H1 (cell line): Measurements from ENCODE around the gene FBXL12. TPM values are rescaled to one million over a fixed set of nuclear protein-coding genes. Genes with fewer than 3 reads are reported as not detected.

ENCODE experiments used
- BRCA1 ChIP-seq: IDR thresholded peaks from 2 replicates; pipeline ENCODE4 v1.6.1; 2012; ENCODE audit warnings: low read depth, low read length, improper control_type of control experiment
- CBX8 ChIP-seq: fragments of 300-800, 300-1000 bp; sonication (generic); IDR thresholded peaks from 2 replicates; pipeline ENCODE4 v1.7.1; 2016; ENCODE audit warnings: low read depth, low read length, borderline replicate concordance
- CREB1 ChIP-seq: IDR thresholded peaks from 2 replicates; pipeline ENCODE4 v1.6.1; 2012; ENCODE audit warnings: inconsistent platforms
- CTBP2 ChIP-seq: IDR thresholded peaks from 2 replicates; pipeline ENCODE4 v1.7.0; 2011; ENCODE audit warnings: borderline replicate concordance, mild to moderate bottlenecking, moderate library complexity, mixed read lengths, low read length; ENCODE audit not compliant: insufficient read depth, insufficient read length
- EGR1 ChIP-seq: IDR thresholded peaks from 2 replicates; pipeline ENCODE4 v1.6.1; 2011; ENCODE audit warnings: low read depth, low read length, borderline replicate concordance
- EZH2 ChIP-seq: fragments of 200-600 bp; sonication (generic); IDR thresholded peaks from 2 replicates; pipeline ENCODE4 v1.7.1; 2012; ENCODE audit warnings: low read depth, mild to moderate bottlenecking, moderate library complexity, low read length, inconsistent platforms; ENCODE audit not compliant: severe bottlenecking
- GTF2F1 ChIP-seq: IDR thresholded peaks from 2 replicates; pipeline ENCODE4 v1.6.1; 2012; ENCODE audit warnings: low read depth, low read length, improper control_type of control experiment, borderline replicate concordance
- POLR2A ChIP-seq, 2 experiments: IDR thresholded peaks; 1 replicate in 1 of 2; 2 replicates in 1 of 2; pipeline ENCODE4 v1.6.1; 2011; ENCODE audit warnings: low read depth in 2 of 2, low read length in 2 of 2, mild to moderate bottlenecking in 2 of 2; ENCODE audit errors: control extremely low read depth in 1 of 2
- RBBP5 ChIP-seq: IDR thresholded peaks from 2 replicates; pipeline ENCODE4 v1.7.1; 2012; ENCODE audit warnings: low read depth, mild to moderate bottlenecking, inconsistent platforms, low read length, moderate library complexity, borderline replicate concordance
- SIRT6 ChIP-seq: IDR thresholded peaks from one replicate; pipeline ENCODE4 v1.7.1; 2012; ENCODE audit warnings: low read length, inconsistent platforms
- TAF1 ChIP-seq: IDR thresholded peaks from 2 replicates; pipeline ENCODE4 v1.6.1; 2011; ENCODE audit warnings: mild to moderate bottlenecking, low read depth, low read length
- YY1 ChIP-seq: IDR thresholded peaks from 2 replicates; pipeline ENCODE4 v1.6.1; 2011; ENCODE audit warnings: low read depth, mild to moderate bottlenecking, low read length
- polyA plus RNA-seq, 7 experiments: library from polyadenylated mRNA; depleted of rRNA in 3 of 7; stranded (reverse) in 5 of 7; unstranded in 2 of 7; fragments of >200 nt in 5 of 7; fragments of 200-250 nt in 2 of 7; gene quantifications; 1 replicate in 5 of 7; 2 replicates in 1 of 7; 4 replicates in 1 of 7; pipeline versions ENCODE4 v1.2.1 to v1.2.3, GENCODE V29; 2011 to 2013; ENCODE audit warnings: missing spikeins in 2 of 7, mixed read lengths in 2 of 7
- total RNA-seq: library from RNA; stranded (reverse); fragmentation: NEBNext Ultra II Directional; extraction: Animal tissue kit (Norgen Biotek cat#: 25700); gene quantifications from 2 replicates; pipeline ENCODE4 v1.2.1, GENCODE V29; 2021
- TF ChIP-seq, protein P1 (sequence below): fragments of 300-600 bp; sonication (generic); IDR thresholded peaks from 2 replicates; pipeline ENCODE4 v1.7.1; 2012; ENCODE audit warnings: low read length, moderate library complexity, mild to moderate bottlenecking, inconsistent platforms; ENCODE audit not compliant: insufficient replicate concordance

Gene FBXL12
- total and polyA plus RNA-seq, 2 of the 8 experiments (the other 6 are each of a cell fraction or from before 2014, with no cell fraction given): 24.6 to 62.3 TPM

DNA sequence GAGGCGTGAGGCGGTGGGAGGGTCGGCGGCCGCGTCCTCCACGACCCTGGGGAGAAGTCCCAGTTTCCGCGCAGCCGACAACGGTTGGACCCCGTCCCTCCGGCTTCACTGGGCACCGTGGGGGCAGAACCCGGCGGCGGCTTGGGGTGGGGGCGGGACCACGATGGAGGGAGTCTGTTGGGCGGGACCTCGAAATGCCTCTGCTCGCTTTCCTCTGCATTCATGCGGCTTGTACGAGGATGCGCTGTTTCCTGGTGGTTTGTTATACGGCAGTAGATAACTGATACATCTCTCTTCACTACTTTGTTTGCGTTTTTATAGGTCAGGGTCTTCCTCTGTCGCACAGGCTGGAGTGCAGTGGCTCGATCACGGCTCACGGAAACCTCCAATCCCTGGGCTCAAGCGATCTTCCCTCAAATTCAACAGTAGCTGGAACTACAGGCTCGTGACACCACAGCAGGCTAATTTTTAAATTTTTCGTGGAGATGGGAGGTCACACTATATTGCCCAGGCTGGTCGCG, 25.7 kb downstream of the FBXL12 start (continued):
- TF ChIP-seq, protein P1, sequence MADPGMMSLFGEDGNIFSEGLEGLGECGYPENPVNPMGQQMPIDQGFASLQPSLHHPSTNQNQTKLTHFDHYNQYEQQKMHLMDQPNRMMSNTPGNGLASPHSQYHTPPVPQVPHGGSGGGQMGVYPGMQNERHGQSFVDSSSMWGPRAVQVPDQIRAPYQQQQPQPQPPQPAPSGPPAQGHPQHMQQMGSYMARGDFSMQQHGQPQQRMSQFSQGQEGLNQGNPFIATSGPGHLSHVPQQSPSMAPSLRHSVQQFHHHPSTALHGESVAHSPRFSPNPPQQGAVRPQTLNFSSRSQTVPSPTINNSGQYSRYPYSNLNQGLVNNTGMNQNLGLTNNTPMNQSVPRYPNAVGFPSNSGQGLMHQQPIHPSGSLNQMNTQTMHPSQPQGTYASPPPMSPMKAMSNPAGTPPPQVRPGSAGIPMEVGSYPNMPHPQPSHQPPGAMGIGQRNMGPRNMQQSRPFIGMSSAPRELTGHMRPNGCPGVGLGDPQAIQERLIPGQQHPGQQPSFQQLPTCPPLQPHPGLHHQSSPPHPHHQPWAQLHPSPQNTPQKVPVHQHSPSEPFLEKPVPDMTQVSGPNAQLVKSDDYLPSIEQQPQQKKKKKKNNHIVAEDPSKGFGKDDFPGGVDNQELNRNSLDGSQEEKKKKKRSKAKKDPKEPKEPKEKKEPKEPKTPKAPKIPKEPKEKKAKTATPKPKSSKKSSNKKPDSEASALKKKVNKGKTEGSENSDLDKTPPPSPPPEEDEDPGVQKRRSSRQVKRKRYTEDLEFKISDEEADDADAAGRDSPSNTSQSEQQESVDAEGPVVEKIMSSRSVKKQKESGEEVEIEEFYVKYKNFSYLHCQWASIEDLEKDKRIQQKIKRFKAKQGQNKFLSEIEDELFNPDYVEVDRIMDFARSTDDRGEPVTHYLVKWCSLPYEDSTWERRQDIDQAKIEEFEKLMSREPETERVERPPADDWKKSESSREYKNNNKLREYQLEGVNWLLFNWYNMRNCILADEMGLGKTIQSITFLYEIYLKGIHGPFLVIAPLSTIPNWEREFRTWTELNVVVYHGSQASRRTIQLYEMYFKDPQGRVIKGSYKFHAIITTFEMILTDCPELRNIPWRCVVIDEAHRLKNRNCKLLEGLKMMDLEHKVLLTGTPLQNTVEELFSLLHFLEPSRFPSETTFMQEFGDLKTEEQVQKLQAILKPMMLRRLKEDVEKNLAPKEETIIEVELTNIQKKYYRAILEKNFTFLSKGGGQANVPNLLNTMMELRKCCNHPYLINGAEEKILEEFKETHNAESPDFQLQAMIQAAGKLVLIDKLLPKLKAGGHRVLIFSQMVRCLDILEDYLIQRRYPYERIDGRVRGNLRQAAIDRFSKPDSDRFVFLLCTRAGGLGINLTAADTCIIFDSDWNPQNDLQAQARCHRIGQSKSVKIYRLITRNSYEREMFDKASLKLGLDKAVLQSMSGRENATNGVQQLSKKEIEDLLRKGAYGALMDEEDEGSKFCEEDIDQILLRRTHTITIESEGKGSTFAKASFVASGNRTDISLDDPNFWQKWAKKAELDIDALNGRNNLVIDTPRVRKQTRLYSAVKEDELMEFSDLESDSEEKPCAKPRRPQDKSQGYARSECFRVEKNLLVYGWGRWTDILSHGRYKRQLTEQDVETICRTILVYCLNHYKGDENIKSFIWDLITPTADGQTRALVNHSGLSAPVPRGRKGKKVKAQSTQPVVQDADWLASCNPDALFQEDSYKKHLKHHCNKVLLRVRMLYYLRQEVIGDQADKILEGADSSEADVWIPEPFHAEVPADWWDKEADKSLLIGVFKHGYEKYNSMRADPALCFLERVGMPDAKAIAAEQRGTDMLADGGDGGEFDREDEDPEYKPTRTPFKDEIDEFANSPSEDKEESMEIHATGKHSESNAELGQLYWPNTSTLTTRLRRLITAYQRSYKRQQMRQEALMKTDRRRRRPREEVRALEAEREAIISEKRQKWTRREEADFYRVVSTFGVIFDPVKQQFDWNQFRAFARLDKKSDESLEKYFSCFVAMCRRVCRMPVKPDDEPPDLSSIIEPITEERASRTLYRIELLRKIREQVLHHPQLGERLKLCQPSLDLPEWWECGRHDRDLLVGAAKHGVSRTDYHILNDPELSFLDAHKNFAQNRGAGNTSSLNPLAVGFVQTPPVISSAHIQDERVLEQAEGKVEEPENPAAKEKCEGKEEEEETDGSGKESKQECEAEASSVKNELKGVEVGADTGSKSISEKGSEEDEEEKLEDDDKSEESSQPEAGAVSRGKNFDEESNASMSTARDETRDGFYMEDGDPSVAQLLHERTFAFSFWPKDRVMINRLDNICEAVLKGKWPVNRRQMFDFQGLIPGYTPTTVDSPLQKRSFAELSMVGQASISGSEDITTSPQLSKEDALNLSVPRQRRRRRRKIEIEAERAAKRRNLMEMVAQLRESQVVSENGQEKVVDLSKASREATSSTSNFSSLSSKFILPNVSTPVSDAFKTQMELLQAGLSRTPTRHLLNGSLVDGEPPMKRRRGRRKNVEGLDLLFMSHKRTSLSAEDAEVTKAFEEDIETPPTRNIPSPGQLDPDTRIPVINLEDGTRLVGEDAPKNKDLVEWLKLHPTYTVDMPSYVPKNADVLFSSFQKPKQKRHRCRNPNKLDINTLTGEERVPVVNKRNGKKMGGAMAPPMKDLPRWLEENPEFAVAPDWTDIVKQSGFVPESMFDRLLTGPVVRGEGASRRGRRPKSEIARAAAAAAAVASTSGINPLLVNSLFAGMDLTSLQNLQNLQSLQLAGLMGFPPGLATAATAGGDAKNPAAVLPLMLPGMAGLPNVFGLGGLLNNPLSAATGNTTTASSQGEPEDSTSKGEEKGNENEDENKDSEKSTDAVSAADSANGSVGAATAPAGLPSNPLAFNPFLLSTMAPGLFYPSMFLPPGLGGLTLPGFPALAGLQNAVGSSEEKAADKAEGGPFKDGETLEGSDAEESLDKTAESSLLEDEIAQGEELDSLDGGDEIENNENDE: no peak
- no peak for TF ChIP-seq GTF2F1
- no peak for TF ChIP-seq SIRT6
- TF ChIP-seq CREB1: no peak
- no peak for TF ChIP-seq YY1
- no peak for TF ChIP-seq RBBP5
- no peak for TF ChIP-seq EZH2
- TF ChIP-seq TAF1: no peak
- TF ChIP-seq EGR1: no peak
- peak in 1 of 2 experiments; percentile 12; a peak in 1 of 3 replicates for TF ChIP-seq POLR2A (IDR thresholded peaks at IDR 0.05; ENCODE audit: control extremely low read depth in 1 of 2, low read depth in 2 of 2, low read length in 2 of 2)
- no peak for TF ChIP-seq CBX8
- TF ChIP-seq BRCA1: no peak
- TF ChIP-seq CTBP2: no peak
